GM21737 (cell line): ENCODE measurements around the gene GNG7.
"Not testable (repeated sequence)": the region's sequence is repeated elsewhere in the genome, so short reads cannot be mapped to it uniquely, and the experiment has no call there.

Experiments
- ATAC-seq: cut with Tn5 transposase; IDR thresholded peaks from one replicate; pipeline ENCODE4 v1.9.1; 2021; ENCODE audit warnings: mild to moderate bottlenecking, moderate library complexity; ENCODE audit not compliant: unreplicated experiment

The GNG7 gene

DNA sequence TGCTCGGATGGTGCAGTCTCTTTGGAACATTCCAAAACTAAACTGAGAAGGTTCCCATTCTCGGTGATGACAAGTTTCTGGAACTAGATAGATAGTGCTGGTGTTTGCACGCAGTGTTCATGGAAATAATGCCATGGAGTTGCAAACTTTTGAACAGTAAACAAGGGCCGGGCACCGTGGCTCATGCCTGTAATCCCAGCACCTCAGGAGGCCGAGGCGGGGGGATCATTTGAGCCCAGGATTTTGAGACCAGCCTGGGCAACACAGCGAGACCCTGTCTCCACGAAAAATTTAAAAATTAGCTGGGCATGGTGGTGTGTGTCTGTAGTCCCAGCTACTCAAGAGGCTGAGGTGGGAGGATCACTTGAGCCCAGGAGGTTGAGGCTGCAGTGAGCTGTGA, 95.7 kb downstream of the GNG7 start:
- not testable (repeated sequence) for ATAC-seq

DNA sequence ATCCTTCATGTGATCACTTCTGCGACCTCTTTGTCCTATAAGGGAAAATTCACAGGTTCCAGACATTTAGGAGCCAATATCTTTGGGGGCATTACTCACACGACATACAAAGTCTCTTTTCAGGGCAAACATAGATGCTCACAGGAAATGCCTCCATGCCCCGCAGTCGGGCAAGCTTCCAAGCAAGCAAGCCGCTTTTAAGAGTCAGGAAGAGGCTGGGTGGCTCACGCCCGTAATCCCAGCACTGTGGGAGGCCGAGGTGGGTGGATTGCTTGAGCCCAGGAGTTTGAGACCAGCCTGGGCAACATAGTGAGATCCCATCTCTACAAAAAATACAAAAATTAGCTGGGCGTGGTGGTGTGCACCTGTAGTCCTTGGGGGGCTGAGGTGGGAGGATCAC, 96.6 kb downstream of the GNG7 start:
- ATAC-seq, result not testable (repeated sequence)

- ATAC-seq, result no peak
Observed at GRCh38 chr19:2604747-2605329, 97.7 kb downstream of the GNG7 start.

DNA sequence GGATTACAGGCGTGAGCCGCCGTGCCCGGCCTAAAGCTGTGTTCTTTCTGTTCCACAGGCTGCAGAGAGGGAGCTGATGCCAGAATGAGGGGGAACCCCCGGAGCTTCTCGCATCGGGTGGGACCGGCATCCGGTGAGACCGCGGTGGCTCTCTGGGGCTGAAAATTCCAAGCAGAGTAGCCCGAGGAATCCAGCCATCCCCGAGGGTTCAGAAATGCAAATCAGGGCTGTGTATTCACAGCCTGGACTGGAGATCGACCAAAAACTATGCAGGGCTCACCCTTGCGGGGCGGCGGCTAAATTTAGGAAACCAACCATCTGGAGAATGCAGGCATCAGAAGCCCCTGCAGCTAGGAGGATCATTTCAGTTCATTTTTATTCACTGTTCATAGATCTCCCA, 99.2 kb downstream of the GNG7 start:
- ATAC-seq, result no peak

GRCh38 chr19:2602391-2603181, 99.9 kb downstream of the GNG7 start:
- ATAC-seq, result no peak

DNA sequence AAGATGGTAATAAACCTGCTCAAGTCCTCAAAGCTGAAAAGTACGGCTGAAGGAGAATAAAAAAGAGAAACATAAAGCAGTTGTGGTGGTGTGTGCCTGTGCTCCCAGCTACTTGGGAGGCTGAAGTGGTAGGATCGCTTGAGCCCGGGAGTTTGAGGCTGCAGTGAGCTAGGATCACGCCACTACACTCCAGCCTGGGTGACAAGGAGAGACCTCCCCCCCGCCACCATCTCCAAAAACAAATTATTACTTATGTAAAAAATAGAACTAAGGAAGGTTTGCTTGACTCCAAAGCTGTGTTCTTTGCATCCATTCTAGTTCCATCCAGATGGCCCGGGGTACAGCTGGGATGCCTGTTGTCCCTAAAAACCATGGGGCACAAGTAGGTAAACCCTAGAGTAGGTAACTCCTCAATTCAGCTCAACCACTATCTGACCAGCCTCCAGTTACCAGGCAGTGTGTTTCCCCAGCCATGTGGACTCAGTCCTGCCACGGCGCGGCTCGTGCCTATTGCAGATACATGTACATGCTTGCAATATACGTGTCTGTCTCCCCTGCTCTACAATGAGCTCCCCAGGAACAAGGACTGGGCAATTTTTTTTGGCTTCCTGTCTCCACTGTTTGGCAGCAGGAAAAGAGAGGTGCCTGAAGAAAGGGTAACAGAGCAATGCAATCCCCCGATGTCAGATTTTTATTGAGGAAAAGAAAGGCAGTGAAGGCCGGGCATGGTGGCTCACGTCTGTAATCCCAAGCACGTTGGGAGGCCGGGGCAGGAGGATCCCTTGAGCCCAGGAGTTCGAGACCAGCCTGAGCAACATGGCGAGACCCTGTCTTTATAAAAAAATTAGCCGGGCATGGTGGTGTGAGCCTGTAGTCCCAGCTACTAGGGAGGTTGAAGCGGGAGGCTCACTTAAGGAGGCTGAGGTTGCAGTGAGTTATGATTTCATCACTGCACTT, 101.3 kb downstream of the GNG7 start:
- ATAC-seq, result no peak

DNA sequence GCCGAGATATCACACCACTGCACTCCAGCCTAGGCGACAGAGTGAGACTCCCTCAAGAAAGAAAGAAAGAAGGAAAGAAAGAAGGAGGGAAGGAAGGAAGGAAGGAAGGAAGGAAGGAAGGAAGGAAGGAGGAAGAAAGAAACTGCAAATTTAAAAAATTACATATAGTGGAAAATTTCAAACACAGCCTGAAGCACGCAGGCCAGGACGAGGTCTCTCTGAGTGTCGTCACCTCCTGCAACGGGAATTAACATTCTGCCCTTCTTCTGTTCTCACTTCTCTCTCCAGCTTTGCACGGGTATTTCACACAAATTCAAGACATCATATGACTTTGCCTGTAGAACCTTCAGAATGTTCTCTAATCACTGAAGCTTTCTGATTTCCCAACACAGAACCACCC, 108.2 kb downstream of the GNG7 start:
- ATAC-seq, result no peak

GRCh38 chr19:2592824-2593223, 109.7 kb downstream of the GNG7 start:
- ATAC-seq, result no peak

DNA sequence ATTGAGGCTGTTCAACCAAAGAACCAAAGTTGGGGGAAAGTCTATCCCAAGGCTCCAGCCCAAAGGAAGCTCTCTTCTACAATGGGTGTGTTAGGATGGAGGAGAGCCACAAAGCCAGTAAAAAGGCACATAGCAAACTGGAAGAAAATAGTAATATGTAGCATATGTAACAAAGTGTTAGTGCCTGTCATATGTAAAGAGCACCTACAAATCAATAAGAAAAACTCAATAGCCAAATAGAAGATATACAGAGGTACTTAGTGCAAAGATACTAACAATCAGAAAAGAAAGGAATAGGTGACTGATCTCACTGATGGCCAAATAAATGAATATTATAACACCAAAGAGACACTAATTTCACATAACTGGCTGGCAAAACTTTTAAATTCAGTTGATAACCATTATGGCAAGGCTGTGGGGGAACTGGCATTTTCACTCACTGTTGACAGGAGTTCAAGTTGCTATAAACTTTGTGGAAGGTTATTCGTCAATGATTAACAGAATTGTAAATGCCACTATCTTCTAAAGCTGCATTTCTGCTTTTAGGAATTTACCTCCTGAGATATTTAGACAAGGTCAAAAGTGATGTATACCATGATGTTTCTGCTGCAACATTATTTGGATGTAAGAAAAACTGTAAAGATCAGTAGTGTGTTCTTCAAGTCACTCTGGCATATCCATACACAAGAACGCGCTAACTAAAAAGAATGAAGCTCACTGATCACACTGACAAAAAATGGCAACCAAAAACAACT, 110.8 kb downstream of the GNG7 start:
- no peak for ATAC-seq

- ATAC-seq, result no peak
Observed at GRCh38 chr19:2590630-2591399, 111.7 kb downstream of the GNG7 start.

GRCh38 chr19:2589441-2589840, 113.1 kb downstream of the GNG7 start:
- no peak for ATAC-seq

- ATAC-seq, result no peak
Observed at GRCh38 chr19:2588081-2588777, 114.3 kb downstream of the GNG7 start.

- ATAC-seq, result no peak
Observed at GRCh38 chr19:2587001-2587719, 115.3 kb downstream of the GNG7 start.

- no peak for ATAC-seq
Observed at GRCh38 chr19:2586196-2586595, 116.3 kb downstream of the GNG7 start.

DNA sequence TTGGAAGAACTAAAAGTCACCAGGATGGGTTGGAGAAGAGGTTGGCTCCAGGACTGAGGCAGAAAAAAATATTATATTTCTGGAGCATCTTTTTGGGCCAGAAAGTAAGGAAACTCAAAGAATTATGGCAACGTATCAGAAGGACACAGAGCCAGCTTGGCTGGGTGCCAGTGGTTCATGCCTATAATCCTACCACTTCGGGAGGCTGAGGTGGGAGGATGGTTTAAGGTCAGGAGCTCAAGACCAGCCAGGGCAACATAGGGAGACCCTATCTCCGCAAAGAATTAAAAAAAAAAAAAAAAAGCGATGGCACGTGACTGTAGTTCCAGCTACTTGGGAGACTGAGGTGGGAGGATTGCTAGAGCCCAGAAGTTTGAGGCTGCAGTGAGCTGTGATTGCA, 118.5 kb downstream of the GNG7 start:
- no peak for ATAC-seq

- no peak for ATAC-seq
Observed at GRCh38 chr19:2582984-2583956, 119.2 kb downstream of the GNG7 start.

GRCh38 chr19:2580396-2580795, 122.1 kb downstream of the GNG7 start:
- not testable (repeated sequence) for ATAC-seq
